Right lobe of liver (tissue), 4 donors: Measurements from ENCODE around the gene KCNQ1.

ENCODE experiments used
- CTCF ChIP-seq, 4 donors: fragments of 200-600 bp in 3 of 4; fragments of 450-650 bp in 1 of 4; IDR thresholded peaks; one replicate each; pipeline versions ENCODE4 v1.5.1 to v1.8.0; 2016 to 2022; ENCODE audit warnings: antibody characterized with exemption in 4 of 4, mild to moderate bottlenecking in 2 of 4
- POLR2A ChIP-seq: fragments of 450-650 bp; IDR thresholded peaks from one replicate; pipeline ENCODE4 v1.6.1; 2017; ENCODE audit warnings: antibody characterized with exemption, mild to moderate bottlenecking
- donor health status: DM: no; HTN: no; CAD: no.
- donor health status: DM: no; HTN: no; CAD: no.
- donor health status: DM: no; HTN: yes; CAD: no.

GRCh38 chr11:2453436-2453835 is 8.6 kb downstream of the KCNQ1 start:
- no peak for TF ChIP-seq POLR2A
- no peak for TF ChIP-seq CTCF (IDR thresholded peaks at IDR 0.05)
